ENCODE measurements around the gene PRUNE1. TPM values are rescaled to one million over a fixed set of nuclear protein-coding genes. Genes with fewer than 3 reads are reported as not detected.

Gene PRUNE1
- total and polyA plus RNA-seq, 4 donors, result 8.7 to 20.6 (median 12.7) TPM

DNA sequence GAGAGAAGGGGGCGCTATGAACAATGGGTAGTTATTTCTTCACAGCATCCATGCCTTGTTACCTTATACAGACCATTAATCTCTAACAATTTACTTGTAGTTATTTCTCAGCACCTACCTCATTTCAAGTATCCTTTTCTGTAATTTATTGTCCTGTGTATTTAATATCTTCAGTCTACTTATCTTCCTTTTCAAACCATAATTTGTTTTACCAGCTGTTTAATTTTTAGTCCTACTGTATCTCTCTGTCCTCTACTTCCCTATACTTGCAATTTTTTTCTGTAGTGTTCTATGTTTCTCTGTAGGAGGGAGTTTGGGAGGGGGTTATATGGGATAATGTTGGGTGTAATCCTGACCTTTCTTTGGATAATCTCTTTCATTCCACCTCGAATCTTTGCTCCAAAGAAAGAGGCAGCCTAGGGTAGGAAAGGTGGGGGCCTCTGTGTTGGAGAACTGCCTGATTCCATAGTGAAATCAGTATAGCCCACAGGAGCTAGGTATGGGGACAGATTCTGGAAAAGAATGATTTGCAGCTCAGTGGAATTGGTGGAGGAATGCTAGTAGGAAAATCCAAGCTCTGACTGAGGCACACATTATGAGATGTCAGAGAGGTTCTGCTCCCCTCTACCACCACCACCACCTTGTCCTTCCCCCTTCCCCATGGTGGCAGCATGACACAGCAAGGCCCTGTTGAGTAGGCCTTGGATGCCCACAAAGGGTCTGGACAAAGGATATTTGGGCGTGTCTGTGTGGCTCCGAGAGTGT, 52.6 kb downstream of the PRUNE1 start:
- DNase-seq, result peak; percentile 21 to 53 (median 38)
- TF ChIP-seq, protein P1, sequence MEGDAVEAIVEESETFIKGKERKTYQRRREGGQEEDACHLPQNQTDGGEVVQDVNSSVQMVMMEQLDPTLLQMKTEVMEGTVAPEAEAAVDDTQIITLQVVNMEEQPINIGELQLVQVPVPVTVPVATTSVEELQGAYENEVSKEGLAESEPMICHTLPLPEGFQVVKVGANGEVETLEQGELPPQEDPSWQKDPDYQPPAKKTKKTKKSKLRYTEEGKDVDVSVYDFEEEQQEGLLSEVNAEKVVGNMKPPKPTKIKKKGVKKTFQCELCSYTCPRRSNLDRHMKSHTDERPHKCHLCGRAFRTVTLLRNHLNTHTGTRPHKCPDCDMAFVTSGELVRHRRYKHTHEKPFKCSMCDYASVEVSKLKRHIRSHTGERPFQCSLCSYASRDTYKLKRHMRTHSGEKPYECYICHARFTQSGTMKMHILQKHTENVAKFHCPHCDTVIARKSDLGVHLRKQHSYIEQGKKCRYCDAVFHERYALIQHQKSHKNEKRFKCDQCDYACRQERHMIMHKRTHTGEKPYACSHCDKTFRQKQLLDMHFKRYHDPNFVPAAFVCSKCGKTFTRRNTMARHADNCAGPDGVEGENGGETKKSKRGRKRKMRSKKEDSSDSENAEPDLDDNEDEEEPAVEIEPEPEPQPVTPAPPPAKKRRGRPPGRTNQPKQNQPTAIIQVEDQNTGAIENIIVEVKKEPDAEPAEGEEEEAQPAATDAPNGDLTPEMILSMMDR (IDR thresholded peaks at IDR 0.05; ENCODE audit: control extremely low read depth, extremely low read depth), result no peak
- no peak overlapping the region for H3K27ac ChIP-seq (ENCODE audit: low read depth in 1 of 2, low read length in 1 of 2)

DNA sequence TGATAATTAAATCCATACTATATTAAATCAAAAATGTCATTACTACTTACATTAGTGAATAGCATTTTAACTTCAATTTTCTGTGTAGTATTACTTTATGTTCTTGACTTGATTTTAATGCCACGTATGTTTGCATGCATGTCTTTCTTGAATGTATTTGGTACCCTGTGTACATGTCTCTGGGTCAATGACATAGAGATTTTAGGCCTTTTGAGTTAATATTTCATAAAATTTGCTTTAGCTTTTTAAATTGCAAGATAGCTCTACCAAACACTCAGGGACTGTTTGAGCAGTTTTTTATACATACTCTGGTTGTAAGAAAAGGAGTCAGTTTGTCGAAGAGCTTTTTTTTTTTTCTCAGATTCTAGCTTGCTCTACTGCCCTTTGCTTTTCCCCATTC, 53.5 kb downstream of the PRUNE1 start:
- 79 to 91% methylated on average over 2 of the region's 2 CpGs for WGBS, 2 donors
- peaks cover 3 to 31% (median 8%) of the 10 kb centered on the region in 5 donors for H3K4me1 ChIP-seq (ENCODE audit: control insufficient read depth in 5 of 5, insufficient read depth in 5 of 5, low read length in 5 of 5)
- H3K36me3 ChIP-seq (ENCODE audit: control insufficient read depth in 4 of 4, insufficient read depth in 4 of 4, low read length in 4 of 4), result peaks cover 0 to 3% (median under 1%) of the 10 kb centered on the region in 4 donors
- no peaks in the 10 kb centered on the region for H3K27me3 ChIP-seq (ENCODE audit: control insufficient read depth in 3 of 3, insufficient read depth in 3 of 3, low read length in 2 of 3)
- H3K9ac ChIP-seq (ENCODE audit: insufficient read depth in 1 of 2, low read length in 2 of 2), result peak overlapping the region in 1 of 2 donors; percentile 34
- no peak overlapping the region for H3K4me3 ChIP-seq
- TF ChIP-seq, protein P1 (IDR thresholded peaks at IDR 0.05; ENCODE audit: control extremely low read depth, extremely low read depth), result no peak
- H3K9me3 ChIP-seq (ENCODE audit: control insufficient read depth in 4 of 4, insufficient read depth in 3 of 4, low read length in 3 of 4), result no peaks in the 10 kb centered on the region
- ATAC-seq (ENCODE audit: insufficient read depth, low FRiP score) (no peak), DNase-seq (peak in 1 of 3 donors; percentile 49)
- no peak overlapping the region for H3K27ac ChIP-seq (ENCODE audit: low read depth in 1 of 2, low read length in 1 of 2)

More for the DNA sequence above, 52.6 kb downstream of the PRUNE1 start:
- no peak for ATAC-seq (ENCODE audit: insufficient read depth, low FRiP score)
- Histone ChIP-seq H3K4me1 (ENCODE audit: control insufficient read depth in 5 of 5, insufficient read depth in 5 of 5, low read length in 5 of 5) (peaks cover 9 to 35% (median 11%) of the 10 kb centered on the region in 5 donors), H3K4me3 (no peak overlapping the region), H3K9ac (ENCODE audit: insufficient read depth in 1 of 2, low read length in 2 of 2) (peak overlapping the region; percentile 66 to 92), H3K9me3 (ENCODE audit: control insufficient read depth in 4 of 4, insufficient read depth in 3 of 4, low read length in 3 of 4) (no peaks in the 10 kb centered on the region), H3K27me3 (ENCODE audit: control insufficient read depth in 3 of 3, insufficient read depth in 3 of 3, low read length in 2 of 3) (no peaks in the 10 kb centered on the region), H3K36me3 (ENCODE audit: control insufficient read depth in 4 of 4, insufficient read depth in 4 of 4, low read length in 4 of 4) (peaks cover 4 to 9% (median 5%) of the 10 kb centered on the region in 4 donors)
- 62 to 72% methylated on average over 4 of the region's 4 CpGs for WGBS, 2 donors

DNA sequence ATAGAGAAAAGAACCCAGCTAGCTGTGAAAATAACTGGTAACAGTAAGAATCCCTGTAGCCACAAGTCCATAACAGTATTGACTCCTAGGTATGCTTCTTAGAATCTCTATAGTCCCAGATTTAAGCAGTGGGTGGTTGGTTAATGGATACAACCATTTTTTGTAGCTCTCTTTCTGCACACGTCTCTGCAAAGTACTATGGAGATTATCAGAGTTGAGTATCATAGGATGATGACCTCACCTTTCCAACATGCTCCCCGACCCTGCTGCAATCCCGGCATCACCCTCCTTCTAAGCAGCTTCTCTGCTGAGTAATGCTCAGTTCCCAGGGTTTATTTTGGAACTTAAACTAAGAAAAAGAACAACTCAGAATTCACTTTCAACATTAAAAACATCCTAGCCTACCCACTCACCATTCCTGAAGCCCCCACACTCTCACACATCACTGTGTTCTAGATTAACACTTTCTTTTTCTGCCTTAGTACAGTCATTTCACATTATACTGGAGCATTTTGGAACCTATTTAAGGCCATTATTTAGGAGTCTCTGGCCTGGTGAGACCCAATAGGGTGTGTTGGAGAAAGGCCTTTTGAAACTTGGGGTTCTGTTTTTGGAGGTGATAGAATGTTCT, 54.6 kb downstream of the PRUNE1 start:
- Histone ChIP-seq H3K9ac (ENCODE audit: insufficient read depth in 1 of 2, low read length in 2 of 2) (no peak overlapping the region), H3K27ac (ENCODE audit: low read depth in 1 of 2, low read length in 1 of 2) (no peak overlapping the region), H3K4me1 (ENCODE audit: control insufficient read depth in 5 of 5, insufficient read depth in 5 of 5, low read length in 5 of 5) (peaks cover 0 to 22% (median 5%) of the 10 kb centered on the region in 5 donors), H3K27me3 (ENCODE audit: control insufficient read depth in 3 of 3, insufficient read depth in 3 of 3, low read length in 2 of 3) (no peaks in the 10 kb centered on the region), H3K4me3 (no peak overlapping the region), H3K36me3 (ENCODE audit: control insufficient read depth in 4 of 4, insufficient read depth in 4 of 4, low read length in 4 of 4) (peaks cover 0 to 6% (median 0%) of the 10 kb centered on the region in 4 donors), H3K9me3 (ENCODE audit: control insufficient read depth in 4 of 4, insufficient read depth in 3 of 4, low read length in 3 of 4) (no peaks in the 10 kb centered on the region)
- WGBS, 2 donors, result 78 to 82% methylated on average over 3 of the region's 3 CpGs
- ATAC-seq (ENCODE audit: insufficient read depth, low FRiP score), result no peak
- TF ChIP-seq, protein P1 (IDR thresholded peaks at IDR 0.05; ENCODE audit: control extremely low read depth, extremely low read depth), result no peak
- no peak for DNase-seq
